Hepatocyte (in vitro differentiated cells): ENCODE measurements around the gene PDE7B. TPM values are rescaled to one million over a fixed set of nuclear protein-coding genes. Genes with fewer than 3 reads are reported as not detected.

Experiments
- DNase-seq: peaks from one replicate; pipeline ENCODE4 v3.0.0-alpha.2; 2016; ENCODE audit warnings: low spot score
- H2AFZ ChIP-seq: fragments of 200-600 bp; sonication (generic); 2 replicates; pipeline ENCODE4 v1.6.0; 2016; ENCODE audit warnings: antibody characterized with exemption, mild to moderate bottlenecking
- H3K27ac ChIP-seq: fragments of 200-600 bp; sonication (generic); 2 replicates; pipeline ENCODE4 v1.5.1; 2016; ENCODE audit warnings: mild to moderate bottlenecking
- H3K27me3 ChIP-seq: fragments of 200-600 bp; sonication (generic); 2 replicates; pipeline ENCODE4 v1.6.1; 2016
- H3K36me3 ChIP-seq: fragments of 200-600 bp; sonication (generic); replicated peaks from 2 replicates; pipeline ENCODE4 v1.5.1; 2016; ENCODE audit warnings: low read depth; ENCODE audit not compliant: insufficient read depth
- H3K4me1 ChIP-seq: fragments of 200-600 bp; sonication (generic); 2 replicates; pipeline ENCODE4 v1.5.1; 2016; ENCODE audit warnings: mild to moderate bottlenecking, moderate library complexity; ENCODE audit not compliant: insufficient read depth
- H3K4me2 ChIP-seq: fragments of 200-600 bp; sonication (generic); 2 replicates; pipeline ENCODE4 v1.6.0; 2016
- H3K4me3 ChIP-seq: fragments of 200-600 bp; sonication (generic); 2 replicates; pipeline ENCODE4 v1.5.1; 2016; ENCODE audit warnings: mild to moderate bottlenecking
- H3K79me2 ChIP-seq: fragments of 200-600 bp; sonication (generic); 2 replicates; pipeline ENCODE4 v1.6.0; 2017; ENCODE audit warnings: mild to moderate bottlenecking
- H3K9me2 ChIP-seq: fragments of 200-600 bp; sonication (generic); replicated peaks from 2 replicates; pipeline ENCODE4 v1.6.0; 2017; ENCODE audit warnings: mild to moderate bottlenecking; ENCODE audit not compliant: insufficient read depth
- H3K9me3 ChIP-seq: fragments of 200-600 bp; sonication (generic); 2 replicates; pipeline ENCODE4 v1.5.1; 2016; ENCODE audit warnings: low read depth, mild to moderate bottlenecking
- H4K20me1 ChIP-seq: fragments of 200-600 bp; sonication (generic); 2 replicates; pipeline ENCODE4 v1.6.0; 2016; ENCODE audit warnings: mild to moderate bottlenecking; ENCODE audit not compliant: insufficient read depth, poor library complexity, severe bottlenecking
- CTCF ChIP-seq: fragments of 200-600 bp; sonication (generic); IDR thresholded peaks from 2 replicates; pipeline ENCODE4 v1.5.1; 2016; ENCODE audit warnings: antibody characterized with exemption, mild to moderate bottlenecking; ENCODE audit not compliant: poor library complexity
- EZH2 ChIP-seq: fragments of 200-600 bp; sonication (generic); IDR thresholded peaks from 2 replicates; pipeline ENCODE4 v1.6.1; 2016; ENCODE audit warnings: antibody characterized with exemption, mild to moderate bottlenecking, borderline replicate concordance
- EZH2phosphoT487 ChIP-seq: fragments of 200-600 bp; sonication (generic); IDR thresholded peaks from one replicate; pipeline ENCODE4 v1.6.1; 2018; ENCODE audit warnings: antibody characterized with exemption, mild to moderate bottlenecking, low read depth, moderate library complexity; ENCODE audit not compliant: unreplicated experiment, severe bottlenecking
- WGBS: methylation state at CpG from one replicate; pipeline ENCODE4 v1.1.6; 2016; ENCODE audit warnings: low lambda C conversion rate; ENCODE audit errors: missing lambda C conversion rate; 5-methylcytosine and 5-hydroxymethylcytosine counted together
- polyA plus RNA-seq: library from polyadenylated mRNA; unstranded; fragments of >200 nt; fragmentation: Nextera tagmentation; extraction: Ambion mirVana; gene quantifications from 2 replicates; pipeline ENCODE4 v1.2.1, GENCODE V29; 2016
- total RNA-seq: library from RNA; depleted of rRNA; stranded (reverse); fragments of >200 nt; gene quantifications from 2 replicates; pipeline ENCODE4 v1.2.3, GENCODE V29; 2014

PDE7B gene
- total and polyA plus RNA-seq, 2 experiments from 2014 or later = 3.4 to 7.2 TPM

GRCh38 chr6:136087986-136088385 lies 236.5 kb downstream of the PDE7B start:
- H3K4me3 ChIP-seq = no peak overlapping the region
- H3K9me2 ChIP-seq = no peaks in the 10 kb centered on the region
- no peak overlapping the region for H3K4me2 ChIP-seq
- no peaks in the 10 kb centered on the region for H3K36me3 ChIP-seq
- no peak for TF ChIP-seq CTCF
- no peak for TF ChIP-seq EZH2phosphoT487
- TF ChIP-seq EZH2 = no peak
- no peaks in the 10 kb centered on the region for H3K9me3 ChIP-seq
- no peak overlapping the region for H3K27ac ChIP-seq
- WGBS = 73% methylated on average over 6 of the region's 6 CpGs
- no peaks in the 10 kb centered on the region for H4K20me1 ChIP-seq
- no peaks in the 10 kb centered on the region for H3K4me1 ChIP-seq
- no peak overlapping the region for H2AFZ ChIP-seq
- H3K27me3 ChIP-seq = no peaks in the 10 kb centered on the region
- DNase-seq = no peak
- no peaks in the 10 kb centered on the region for H3K79me2 ChIP-seq

GRCh38 chr6:136088693-136089092 lies 237.2 kb downstream of the PDE7B start:
- Histone ChIP-seq H3K9me3 (no peaks in the 10 kb centered on the region), H3K27ac (no peak overlapping the region), H3K36me3 (no peaks in the 10 kb centered on the region), H3K27me3 (no peaks in the 10 kb centered on the region), H3K9me2 (no peaks in the 10 kb centered on the region), H3K79me2 (no peaks in the 10 kb centered on the region), H2AFZ (no peak overlapping the region), H3K4me2 (no peak overlapping the region), H4K20me1 (no peaks in the 10 kb centered on the region), H3K4me3 (no peak overlapping the region), H3K4me1 (no peaks in the 10 kb centered on the region)
- WGBS = 74% methylated on average over 5 of the region's 5 CpGs
- no peak for TF ChIP-seq EZH2
- no peak for TF ChIP-seq CTCF
- TF ChIP-seq EZH2phosphoT487 = no peak
- no peak for DNase-seq

GRCh38 chr6:136089876-136090275 lies 238.4 kb downstream of the PDE7B start:
- TF ChIP-seq EZH2 (no peak), EZH2phosphoT487 (no peak), CTCF (no peak)
- Histone ChIP-seq H3K4me3 (no peak overlapping the region), H3K4me2 (no peak overlapping the region), H3K27me3 (no peaks in the 10 kb centered on the region), H2AFZ (no peak overlapping the region), H3K4me1 (no peaks in the 10 kb centered on the region), H3K27ac (no peak overlapping the region), H3K9me2 (no peaks in the 10 kb centered on the region), H3K79me2 (no peaks in the 10 kb centered on the region), H4K20me1 (no peaks in the 10 kb centered on the region), H3K36me3 (no peaks in the 10 kb centered on the region), H3K9me3 (no peaks in the 10 kb centered on the region)
- WGBS = 88% methylated on average over 6 of the region's 6 CpGs
- DNase-seq = no peak

GRCh38 chr6:136090929-136091328 lies 239.4 kb downstream of the PDE7B start:
- no peaks in the 10 kb centered on the region for H3K36me3 ChIP-seq
- no peak overlapping the region for H3K4me2 ChIP-seq
- no peaks in the 10 kb centered on the region for H3K4me1 ChIP-seq
- H3K4me3 ChIP-seq = no peak overlapping the region
- WGBS = 32% methylated on average over 1 of the region's 1 CpG
- H3K9me3 ChIP-seq = no peaks in the 10 kb centered on the region
- H3K27me3 ChIP-seq = no peaks in the 10 kb centered on the region
- H3K79me2 ChIP-seq = no peaks in the 10 kb centered on the region
- no peaks in the 10 kb centered on the region for H3K9me2 ChIP-seq
- no peak for DNase-seq
- no peak overlapping the region for H3K27ac ChIP-seq
- no peak for TF ChIP-seq EZH2
- no peak for TF ChIP-seq CTCF
- no peak for TF ChIP-seq EZH2phosphoT487
- H4K20me1 ChIP-seq = no peaks in the 10 kb centered on the region
- H2AFZ ChIP-seq = no peak overlapping the region
